Tibial artery (tissue), 4 donors: ENCODE data around the gene ARHGEF17.
"Not testable (repeated sequence)": the region's sequence is repeated elsewhere in the genome, so short reads cannot be mapped to it uniquely, and the experiment has no call there.

Experiments used
- DNase-seq, 2 donors: peaks; one replicate each; pipeline ENCODE4 v3.0.0-alpha.2; 2019
- H3K27ac ChIP-seq, 2 donors: fragments of 200-600 bp; sonication (generic) in 1 of 2; 1 replicate in 1 of 2; 2 replicates in 1 of 2; pipeline ENCODE4 v1.5.1; 2018 to 2019; ENCODE audit warnings: mild to moderate bottlenecking in 1 of 2
- H3K27me3 ChIP-seq, 2 donors: fragments of 200-600 bp; sonication (generic) in 1 of 2; one replicate each; pipeline versions ENCODE4 v1.5.1 to v1.6.0; 2016 to 2019
- H3K36me3 ChIP-seq, 3 donors: fragments of 200-600 bp; sonication (generic) in 2 of 3; one replicate each; pipeline ENCODE4 v1.5.1; 2016 to 2019; ENCODE audit warnings: mild to moderate bottlenecking in 2 of 3
- H3K4me1 ChIP-seq, 4 donors: fragments of 200-600 bp; sonication (generic) in 2 of 4; 1 replicate in 3 of 4; 2 replicates in 1 of 4; pipeline ENCODE4 v1.5.1; 2016 to 2019
- H3K4me3 ChIP-seq, 2 donors: fragments of 200-600 bp; sonication (generic) in 1 of 2; 1 replicate in 1 of 2; 2 replicates in 1 of 2; pipeline ENCODE4 v1.5.1; 2018 to 2019; ENCODE audit warnings: mild to moderate bottlenecking in 2 of 2
- H3K9me3 ChIP-seq, 3 donors: fragments of 200-600 bp; sonication (generic) in 1 of 3; one replicate each; pipeline ENCODE4 v1.5.1; 2016 to 2019
- intact Hi-C: fragments of 100-400 bp; cut with DNase I; formaldehyde crosslinking; loops from one replicate; pipeline ENCODE4 v1.15.0; 2023; ENCODE audit warnings: low total_unique reads
- TF ChIP-seq, protein P1 (sequence below), 2 experiments: fragments of 200-600 bp in 1 of 2; fragments of 450-650 bp in 1 of 2; IDR thresholded peaks; one replicate each; pipeline ENCODE4 v1.5.1; 2017 to 2019; ENCODE audit warnings: antibody characterized with exemption in 2 of 2, mild to moderate bottlenecking in 1 of 2, moderate library complexity in 1 of 2

Gene ARHGEF17

DNA sequence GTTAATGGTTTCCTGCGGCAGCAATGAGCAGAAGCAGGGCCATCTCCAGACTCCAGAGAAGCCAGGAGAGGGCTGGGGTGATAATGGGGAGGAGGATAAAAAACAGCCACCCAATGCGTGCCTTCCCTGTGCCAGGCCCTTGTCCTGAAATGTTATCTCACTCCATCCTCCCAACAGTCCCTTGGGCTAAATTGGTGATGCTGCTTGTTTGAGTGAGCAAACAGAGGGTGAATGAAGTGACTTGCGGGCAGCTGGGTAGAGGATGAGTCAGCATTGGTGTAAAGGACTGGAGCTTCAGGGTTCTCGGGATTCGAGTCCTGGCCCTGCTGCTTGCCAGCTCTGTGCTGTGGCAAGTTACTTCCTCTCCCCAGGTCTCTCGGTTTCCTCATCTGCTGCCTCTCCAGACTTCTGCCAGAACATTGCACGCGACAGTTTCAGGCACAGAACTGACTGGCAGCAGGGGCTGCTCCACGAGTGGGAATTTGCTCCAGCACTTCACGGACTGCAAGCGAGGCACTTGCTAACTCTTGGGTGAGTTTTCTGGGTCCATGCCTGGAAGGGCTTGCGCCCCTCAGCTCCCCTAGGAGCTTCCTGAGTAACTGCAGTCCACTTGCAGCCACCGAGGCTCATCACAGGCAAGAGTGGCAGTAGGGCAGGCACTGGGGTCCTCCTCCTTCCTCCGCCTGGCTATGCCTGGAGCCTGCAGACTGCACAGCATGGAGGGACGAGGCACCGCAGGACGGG lies 36.0 kb upstream of the ARHGEF17 start, which contains the start of gene P2RY6:
Gene P2RY6, plus strand, starts transcription at position 403 of the 744 bp plus-strand sequence. CDS start 24,181 bp downstream, outside the sequence.
- no peaks in the 10 kb centered on the region for H3K9me3 ChIP-seq
- TF ChIP-seq, protein P1, sequence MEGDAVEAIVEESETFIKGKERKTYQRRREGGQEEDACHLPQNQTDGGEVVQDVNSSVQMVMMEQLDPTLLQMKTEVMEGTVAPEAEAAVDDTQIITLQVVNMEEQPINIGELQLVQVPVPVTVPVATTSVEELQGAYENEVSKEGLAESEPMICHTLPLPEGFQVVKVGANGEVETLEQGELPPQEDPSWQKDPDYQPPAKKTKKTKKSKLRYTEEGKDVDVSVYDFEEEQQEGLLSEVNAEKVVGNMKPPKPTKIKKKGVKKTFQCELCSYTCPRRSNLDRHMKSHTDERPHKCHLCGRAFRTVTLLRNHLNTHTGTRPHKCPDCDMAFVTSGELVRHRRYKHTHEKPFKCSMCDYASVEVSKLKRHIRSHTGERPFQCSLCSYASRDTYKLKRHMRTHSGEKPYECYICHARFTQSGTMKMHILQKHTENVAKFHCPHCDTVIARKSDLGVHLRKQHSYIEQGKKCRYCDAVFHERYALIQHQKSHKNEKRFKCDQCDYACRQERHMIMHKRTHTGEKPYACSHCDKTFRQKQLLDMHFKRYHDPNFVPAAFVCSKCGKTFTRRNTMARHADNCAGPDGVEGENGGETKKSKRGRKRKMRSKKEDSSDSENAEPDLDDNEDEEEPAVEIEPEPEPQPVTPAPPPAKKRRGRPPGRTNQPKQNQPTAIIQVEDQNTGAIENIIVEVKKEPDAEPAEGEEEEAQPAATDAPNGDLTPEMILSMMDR (IDR thresholded peaks at IDR 0.05) = no peak
- no peak within 1 kb of the TSS for H3K4me3 ChIP-seq
- H3K27ac ChIP-seq = no peak within 1 kb of the TSS
- no peaks in the 10 kb centered on the region for H3K36me3 ChIP-seq
- H3K4me1 ChIP-seq = peaks cover 0 to 6% (median 5%) of the 10 kb centered on the region in 4 donors
- peak; percentile 42 to 67 for DNase-seq
- intact Hi-C loops = no loop called here
- no peaks in the 10 kb centered on the region for H3K27me3 ChIP-seq

DNA sequence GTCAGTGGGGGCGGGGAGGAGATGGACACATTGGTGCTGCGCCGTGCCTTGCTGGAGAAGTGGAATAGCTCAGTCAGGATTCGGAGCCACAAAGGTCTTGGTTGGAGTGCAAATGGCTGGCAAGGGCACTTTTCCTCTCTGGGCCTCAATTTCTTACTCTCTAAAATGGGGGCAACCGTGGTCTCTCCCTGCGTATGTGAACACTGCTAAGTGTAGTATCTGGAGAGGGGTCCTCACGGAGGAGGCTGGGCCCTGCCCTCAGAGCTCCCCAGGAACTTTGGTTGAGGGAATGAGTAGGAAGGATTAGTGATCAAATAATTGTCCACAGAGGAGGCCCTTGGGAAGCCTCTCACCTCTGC lies 35.4 kb upstream of the ARHGEF17 start:
- TF ChIP-seq, protein P1 (IDR thresholded peaks at IDR 0.05) = no peak
- H3K27me3 ChIP-seq = no peaks in the 10 kb centered on the region
- H3K36me3 ChIP-seq = no peaks in the 10 kb centered on the region
- H3K27ac ChIP-seq = no peak overlapping the region
- H3K4me3 ChIP-seq = no peak overlapping the region
- no peak for DNase-seq
- intact Hi-C loops = no loop called here
- H3K9me3 ChIP-seq = no peaks in the 10 kb centered on the region
- peaks cover 0 to under 1% (median under 1%) of the 10 kb centered on the region in 4 donors for H3K4me1 ChIP-seq

GRCh38 chr11:73273222-73273895 lies 34.7 kb upstream of the ARHGEF17 start:
- TF ChIP-seq, protein P1 (IDR thresholded peaks at IDR 0.05) = no peak
- Histone ChIP-seq H3K9me3 (no peaks in the 10 kb centered on the region), H3K27ac (no peak overlapping the region), H3K27me3 (no peaks in the 10 kb centered on the region), H3K4me3 (no peak overlapping the region), H3K36me3 (no peaks in the 10 kb centered on the region), H3K4me1 (no peaks in the 10 kb centered on the region)
- DNase-seq = peak in 1 of 2 donors; percentile 49
- intact Hi-C loops = no loop called here

DNA sequence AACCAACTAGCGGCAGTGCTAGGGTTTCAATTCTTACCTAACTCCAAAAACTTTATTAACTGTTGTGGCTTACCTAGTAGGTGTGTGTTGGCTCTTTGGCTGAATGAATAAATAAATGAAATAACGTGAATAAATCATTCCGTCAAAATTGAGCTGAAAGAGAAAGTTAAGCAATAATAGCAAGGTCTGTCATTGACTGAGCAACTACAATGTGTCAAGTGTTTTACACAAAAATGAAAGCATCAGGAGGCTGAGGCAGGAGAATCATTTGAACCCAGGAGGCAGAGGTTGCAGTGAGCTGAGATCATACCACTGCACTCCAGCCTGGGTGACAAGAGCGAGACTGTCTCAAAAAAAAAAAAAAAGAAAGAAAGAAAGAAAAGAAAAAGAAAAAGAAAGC lies 33.9 kb upstream of the ARHGEF17 start:
- H3K9me3 ChIP-seq, H3K27ac ChIP-seq, H3K36me3 ChIP-seq, H3K4me3 ChIP-seq, H3K27me3 ChIP-seq, DNase-seq, intact Hi-C loops, H3K4me1 ChIP-seq: not testable (repeated sequence)

DNA sequence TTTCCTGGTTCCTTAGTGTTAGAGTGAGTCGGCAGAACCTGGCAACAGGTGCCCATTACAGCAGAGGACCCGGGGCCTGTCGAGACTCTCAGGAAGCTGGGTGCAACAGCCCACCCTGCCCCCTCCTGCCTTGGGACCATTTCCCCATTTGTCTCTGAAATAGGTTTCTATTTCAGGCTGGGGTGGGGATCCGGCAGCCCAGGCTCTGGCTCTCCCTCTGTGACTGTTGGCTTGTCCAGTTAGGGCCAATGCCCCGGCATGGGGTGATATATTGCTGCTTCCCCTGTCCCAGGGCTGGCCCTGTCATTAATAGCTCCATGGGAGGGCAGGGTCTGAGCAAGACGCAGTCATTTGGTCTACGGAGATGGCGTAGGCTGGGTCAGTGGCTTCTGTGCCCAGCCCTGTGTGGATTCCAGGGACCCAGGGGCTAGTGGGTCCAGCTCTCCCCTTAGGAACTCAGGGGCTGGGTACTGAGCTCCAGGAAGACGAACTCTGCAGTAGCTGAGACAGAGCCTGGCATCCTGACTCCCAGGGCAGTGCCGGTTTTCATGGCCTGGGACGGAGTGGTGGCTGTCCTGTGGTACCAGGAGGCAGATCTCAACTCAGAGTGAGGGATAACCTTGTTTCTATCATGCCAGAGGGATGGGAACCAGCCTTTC lies 33.2 kb upstream of the ARHGEF17 start:
- TF ChIP-seq, protein P1 (IDR thresholded peaks at IDR 0.05) = no peak
- intact Hi-C loops = no loop called here

DNA sequence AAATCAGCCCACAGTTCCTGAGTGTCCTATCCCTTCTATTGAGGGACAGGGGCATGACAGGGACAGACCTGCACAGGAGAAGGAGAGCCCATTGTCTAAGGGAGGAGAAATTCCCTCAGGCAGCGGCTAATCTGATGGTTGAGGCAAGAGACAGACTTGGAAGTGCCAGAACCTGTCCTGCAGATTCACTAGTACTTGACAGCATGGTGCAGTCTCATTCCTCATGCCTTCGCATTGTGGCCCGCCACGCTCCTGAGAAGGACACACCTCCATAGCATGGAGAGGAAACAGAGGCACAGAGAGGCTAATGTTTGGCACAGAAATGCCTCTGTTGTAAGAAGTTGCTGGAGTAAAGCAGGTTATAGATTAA lies 32.7 kb upstream of the ARHGEF17 start:
- TF ChIP-seq, protein P1 (IDR thresholded peaks at IDR 0.05) = no peak
- Histone ChIP-seq H3K9me3 (no peaks in the 10 kb centered on the region), H3K4me1 (no peaks in the 10 kb centered on the region), H3K4me3 (no peak overlapping the region), H3K27ac (no peak overlapping the region), H3K27me3 (no peaks in the 10 kb centered on the region), H3K36me3 (no peaks in the 10 kb centered on the region)
- intact Hi-C loops = no loop called here
- DNase-seq = no peak

More for the DNA sequence above, 33.2 kb upstream of the ARHGEF17 start:
- H3K27me3 ChIP-seq = no peaks in the 10 kb centered on the region
- H3K9me3 ChIP-seq = no peaks in the 10 kb centered on the region
- H3K4me3 ChIP-seq = no peak overlapping the region
- H3K36me3 ChIP-seq = no peaks in the 10 kb centered on the region
- no peaks in the 10 kb centered on the region for H3K4me1 ChIP-seq
- peak in 1 of 2 donors; percentile 67 for DNase-seq
- H3K27ac ChIP-seq = no peak overlapping the region
